RWPE1 (cell line): ENCODE results near the gene CSF1R.

Source experiments
- CTCF ChIA-PET: fragments of 350-600 bp; sonication (Branson Sonifier 250); formaldehyde crosslinking; extraction: SDS; loops from one replicate; lab custom pipeline; 2021; lab: Yijun Ruan, JAX
- POLR2A ChIA-PET: fragments of 400-600 bp; formaldehyde crosslinking; extraction: SDS; loops from one replicate; lab custom pipeline; 2020; ENCODE audit warnings: antibody characterized with exemption; ENCODE audit not compliant: low non-redundant PET; lab: Yijun Ruan, JAX
- DNase-seq: peaks from one replicate; pipeline ENCODE4 v3.0.0; 2012; ENCODE audit warnings: low spot score
- H3K27ac ChIP-seq: fragments of 450-650 bp; 2 replicates; pipeline ENCODE4 v1.5.1; 2017
- CTCF ChIP-seq: fragments of 450-650 bp; conservative IDR thresholded peaks from 2 replicates; pipeline ENCODE4 v1.5.1; 2017; ENCODE audit warnings: low read depth, mild to moderate bottlenecking

CSF1R gene

GRCh38 chr5:150126921-150127265 lies 40.5 kb upstream of the CSF1R start:
- no peak for TF ChIP-seq CTCF
- ChIA-PET CTCF (interaction anchor here (0.6 kb wide), 1 partner anchor 53 kb away, joined by 3 read pairs; no protein-coding TSS in a partner anchor), POLR2A (no interaction called here)
- no peak overlapping the region for H3K27ac ChIP-seq
- DNase-seq: no peak

- TF ChIP-seq CTCF: no peak
- no peak for DNase-seq
- no peak overlapping the region for H3K27ac ChIP-seq
- CTCF ChIA-PET: interaction anchor here (0.6 to 1.6 kb wide), 3 partner anchors 54 to 1636 kb away, joined by 3 to 5 read pairs (median 3); no protein-coding TSS in a partner anchor
- POLR2A ChIA-PET: no interaction called here
These were observed 40.0 kb upstream of the CSF1R start for GRCh38 chr5:150126199-150126920.

GRCh38 chr5:150125334-150125733 lies 39.0 kb upstream of the CSF1R start:
- POLR2A ChIA-PET: no interaction called here
- CTCF ChIA-PET: interaction anchor here (0.5 to 1.6 kb wide), 2 partner anchors 93 to 226 kb away, joined by 4 to 5 read pairs; no protein-coding TSS in a partner anchor
- TF ChIP-seq CTCF: no peak
- DNase-seq: no peak
- H3K27ac ChIP-seq: no peak overlapping the region

- POLR2A ChIA-PET: no interaction called here
- no peak for DNase-seq
- CTCF ChIA-PET: interaction anchor here (0.5 to 1.6 kb wide), 2 partner anchors 94 to 226 kb away, joined by 4 to 5 read pairs; no protein-coding TSS in a partner anchor
- no peak overlapping the region for H3K27ac ChIP-seq
- no peak for TF ChIP-seq CTCF
These were observed 38.2 kb upstream of the CSF1R start for GRCh38 chr5:150124596-150124995.

- H3K27ac ChIP-seq: no peak overlapping the region
- CTCF ChIA-PET: no interaction called here
- DNase-seq: no peak
- TF ChIP-seq CTCF: no peak
- POLR2A ChIA-PET: no interaction called here
These were observed 37.8 kb upstream of the CSF1R start for GRCh38 chr5:150124111-150124557.

GRCh38 chr5:150123542-150123941 lies 37.2 kb upstream of the CSF1R start:
- no peak overlapping the region for H3K27ac ChIP-seq
- DNase-seq: no peak
- ChIA-PET POLR2A (no interaction called here), CTCF (interaction anchor here (1.7 to 1.9 kb wide), 2 partner anchors 15 to 286 kb away, joined by 4 to 8 read pairs; no protein-coding TSS in a partner anchor)
- TF ChIP-seq CTCF: no peak
